ENCODE measurements around the gene FZR1. TPM values are rescaled to one million over a fixed set of nuclear protein-coding genes. Genes with fewer than 3 reads are reported as not detected.

FZR1 gene
- total and polyA plus RNA-seq, 9 of the 15 experiments (the other 6 are each of a cell fraction or from before 2014, with no cell fraction given): 0.18 to 48.0 (median 22.2) TPM

- H3K4me1 ChIP-seq (replicated peaks in 1 of 2; ENCODE audit: control insufficient read depth in 2 of 2, insufficient read depth in 2 of 2, low read length in 2 of 2): peaks cover 0 to 18% of the 10 kb centered on the region in 2 experiments; a peak in 2 of 5 replicates
- H3K9me3 ChIP-seq (replicated peaks; ENCODE audit: control insufficient read depth, insufficient read depth, low read depth, low read length): peaks cover 7% of the 10 kb centered on the region
- FAIRE-seq (no peak), DNase-seq (ENCODE audit: extremely low read depth in 1 of 4, low spot score in 3 of 4) (peak in 1 of 4 experiments; percentile 6), ATAC-seq (no peak)
- POLR2A ChIA-PET: interaction anchor here (0.7 to 1.4 kb wide), 5 partner anchors 9 to 50 kb away, joined by 3 to 6 read pairs (median 3); partner anchors contain the start of gene SMIM24
- no peak overlapping the region for H2AFZ ChIP-seq (ENCODE audit: low read depth, low read length)
- WGBS (ENCODE audit: insufficient coverage, low coverage, missing lambda C conversion rate): 38% methylated on average over 14 of the region's 14 CpGs
- no TSS peak for BruUV-seq (replicated peaks)
- intact Hi-C loops (cut with micrococcal nuclease): no loop called here
- H3K36me3 ChIP-seq (ENCODE audit: control insufficient read depth, insufficient read depth, low read length): no peaks in the 10 kb centered on the region
- H3K9ac ChIP-seq (ENCODE audit: insufficient read depth in 1 of 2, low read depth in 2 of 2, low read length in 2 of 2): no peak overlapping the region
- H3K4me3 ChIP-seq: no peak overlapping the region
- no peaks in the 10 kb centered on the region for H4K20me1 ChIP-seq (replicated peaks; ENCODE audit: control insufficient read depth, insufficient read depth, low read length)
- in situ Hi-C loops (cut with MboI): loop anchor here (5.0 kb wide), 1 partner anchor 143 kb away; no protein-coding TSS in a partner anchor
- H3K27ac ChIP-seq (ENCODE audit: extremely low read depth, low read depth, low read length): no peak overlapping the region
- H3K9me1 ChIP-seq (ENCODE audit: control insufficient read depth, insufficient read depth, low read length): no peaks in the 10 kb centered on the region
- no peaks in the 10 kb centered on the region for H3K79me2 ChIP-seq (ENCODE audit: control insufficient read depth, insufficient read depth, low read length)
- CTCF ChIA-PET (ENCODE audit: low intra/inter-chr PET ratio): interaction anchor here (2.2 kb wide), 1 partner anchor 145 kb away, joined by 11 read pairs; no protein-coding TSS in a partner anchor
- H3K4me2 ChIP-seq (ENCODE audit: insufficient read depth, low read length): no peak overlapping the region
- H3K27me3 ChIP-seq (ENCODE audit: control insufficient read depth in 2 of 2, insufficient read depth in 2 of 2, low read length in 2 of 2): no peaks in the 10 kb centered on the region
- TF ChIP-seq POLR2AphosphoS5 (IDR thresholded peaks at IDR 0.05; ENCODE audit: control insufficient read depth, insufficient read depth, low read depth, low read length): peak; percentile 12; the same call in 1 of the 2 replicates
- TF ChIP-seq ZFP30 (CRISPR knock-in tag; IDR thresholded peaks at IDR 0.05; ENCODE audit: borderline replicate concordance): no peak
- peak; percentile 66 for TF ChIP-seq RBM22 (IDR thresholded peaks at IDR 0.05; ENCODE audit: low read depth, low read length, poor library complexity, severe bottlenecking)
- no peak for TF ChIP-seq ZNF165 (CRISPR knock-in tag; IDR thresholded peaks at IDR 0.05; ENCODE audit: borderline replicate concordance)
- peak; percentile 66 for TF ChIP-seq ZFP36 (IDR thresholded peaks at IDR 0.05; ENCODE audit: low read depth, low read length, partially characterized antibody)
- TF ChIP-seq POLR2A (conservative IDR thresholded peaks at IDR 0.05): peak; percentile 48; the same call in 1 of the 2 replicates
- no peak for TF ChIP-seq HMG20A (CRISPR knock-in tag; conservative IDR thresholded peaks at IDR 0.05)
- TF ChIP-seq FOXA1 (IDR thresholded peaks at IDR 0.05; ENCODE audit: borderline replicate concordance): no peak
- peak; percentile 71; the same call in 1 of the 2 replicates for TF ChIP-seq POLR2AphosphoS2 (IDR thresholded peaks at IDR 0.05; ENCODE audit: low read length)
- TF ChIP-seq ZKSCAN8 (CRISPR knock-in tag; IDR thresholded peaks at IDR 0.05): peak; percentile 96
- TF ChIP-seq POLR2G (IDR thresholded peaks at IDR 0.05; ENCODE audit: low read depth, low read length): peak; percentile 70
- TF ChIP-seq RAD21 (CRISPR knock-in tag; conservative IDR thresholded peaks at IDR 0.05 in 1 of 2, IDR thresholded peaks at IDR 0.05 in 1 of 2): peak in 1 of 2 experiments; percentile 28; a peak in 2 of 4 replicates
Observed at GRCh38 chr19:3469638-3470499, 36.2 kb upstream of the FZR1 start.
